Measurements from ENCODE around the gene TNFRSF11A. TPM values are rescaled to one million over a fixed set of nuclear protein-coding genes. Genes with fewer than 3 reads are reported as not detected.

The TNFRSF11A gene
- total RNA-seq, 1 experiment from 2014 or later, result 0.16 TPM

DNA sequence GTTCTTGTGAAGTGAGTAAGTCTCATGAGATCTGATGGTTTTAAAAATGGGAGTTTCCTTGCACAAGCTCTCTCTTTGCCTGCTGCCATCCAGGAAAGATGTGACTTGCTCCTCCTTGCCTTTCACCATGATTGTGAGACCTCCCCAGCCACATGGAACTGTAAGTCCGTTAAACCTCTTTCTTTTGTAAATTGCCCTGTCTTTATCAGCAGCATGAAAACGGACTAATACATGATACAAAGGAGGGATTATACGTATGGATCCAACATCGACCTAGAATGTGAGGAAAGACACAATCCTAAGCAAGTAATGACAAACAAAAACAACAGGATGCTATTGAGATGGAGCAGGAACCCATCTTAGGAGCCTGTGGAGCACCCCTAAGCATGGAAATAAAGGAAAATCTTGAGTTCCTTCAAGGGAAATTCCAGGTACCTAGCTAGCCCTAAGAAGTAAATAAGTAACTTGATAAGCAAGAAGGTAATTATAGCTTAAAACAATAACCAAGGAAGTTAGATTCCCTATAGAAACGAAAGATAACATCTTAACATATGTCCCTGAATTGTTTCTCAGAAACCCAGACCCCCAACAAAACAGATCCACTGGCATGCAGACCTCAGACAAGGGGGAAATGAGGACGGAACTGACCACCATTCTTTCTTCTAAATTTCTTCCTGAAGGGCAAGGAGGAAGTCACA lies 1.5 kb upstream of the TNFRSF11A start:
- ChIA-PET POLR2A (no interaction called here), CTCF (no interaction called here)
- Mint-ChIP-seq H3K36me3 (ENCODE audit: insufficient read depth, unreplicated experiment) (no peaks in the 10 kb centered on the region), H3K4me3 (ENCODE audit: unreplicated experiment) (no peak overlapping the region), H3K27me3 (ENCODE audit: insufficient read depth, unreplicated experiment) (peaks cover 4% of the 10 kb centered on the region), H3K9me3 (ENCODE audit: unreplicated experiment) (no peaks in the 10 kb centered on the region), H3K4me1 (ENCODE audit: low read depth, unreplicated experiment) (peaks cover 7% of the 10 kb centered on the region), H3K27ac (ENCODE audit: unreplicated experiment) (no peak overlapping the region)
- no peaks in the 10 kb centered on the region; the same call in 1 of the 2 replicates for H3K27me3 ChIP-seq (replicated peaks; ENCODE audit: control insufficient read depth, insufficient read depth, low read length)
- no peak for DNase-seq
- no peak overlapping the region for H3K4me3 ChIP-seq (ENCODE audit: low read depth, low read length)
- BruUV-seq (replicated peaks), result no TSS peak
- H3K4me1 ChIP-seq, result no peaks in the 10 kb centered on the region
- intact Hi-C loops (cut with micrococcal nuclease; ENCODE audit: unreplicated experiment), result no loop called here
- H3K9me3 ChIP-seq, result no peaks in the 10 kb centered on the region
- TF ChIP-seq CTCF (IDR thresholded peaks at IDR 0.05; ENCODE audit: insufficient read depth in 1 of 2, low read depth in 1 of 2, low read length in 1 of 2, severe bottlenecking in 1 of 2, unreplicated experiment in 1 of 2), result no peak
- no peaks in the 10 kb centered on the region for H3K36me3 ChIP-seq (ENCODE audit: control insufficient read depth, insufficient read depth, low read length)

GRCh38 chr18:62324181-62324828 lies 805 bp upstream of the TNFRSF11A start:
- CTCF ChIA-PET, result interaction anchor here (0.5 to 0.6 kb wide), 2 partner anchors 375 to 971 kb away, joined by 3 to 4 read pairs; no protein-coding TSS in a partner anchor
- BruUV-seq (replicated peaks), result no TSS peak
- peaks cover 4% of the 10 kb centered on the region for H3K27me3 Mint-ChIP-seq (ENCODE audit: insufficient read depth, unreplicated experiment)

More at GRCh38 chr18:62324181-62324828, 805 bp upstream of the TNFRSF11A start:
- POLR2A ChIA-PET, result no interaction called here
- intact Hi-C loops (cut with micrococcal nuclease; ENCODE audit: unreplicated experiment), result no loop called here
- H3K9me3 Mint-ChIP-seq (ENCODE audit: unreplicated experiment), result no peaks in the 10 kb centered on the region
- no peaks in the 10 kb centered on the region for H3K9me3 ChIP-seq
- no peak overlapping the region for H3K4me3 ChIP-seq (ENCODE audit: low read depth, low read length)
- H3K27me3 ChIP-seq (replicated peaks; ENCODE audit: control insufficient read depth, insufficient read depth, low read length), result no peaks in the 10 kb centered on the region; the same call in 1 of the 2 replicates
- peak overlapping the region; percentile 63 for H3K4me3 Mint-ChIP-seq (ENCODE audit: unreplicated experiment)
- H3K36me3 ChIP-seq (ENCODE audit: control insufficient read depth, insufficient read depth, low read length), result no peaks in the 10 kb centered on the region
- no peak overlapping the region for H3K27ac Mint-ChIP-seq (ENCODE audit: unreplicated experiment)
- DNase-seq, result no peak
- H3K4me1 ChIP-seq, result no peaks in the 10 kb centered on the region
- no peaks in the 10 kb centered on the region for H3K36me3 Mint-ChIP-seq (ENCODE audit: insufficient read depth, unreplicated experiment)
- H3K4me1 Mint-ChIP-seq (ENCODE audit: low read depth, unreplicated experiment), result peaks cover 7% of the 10 kb centered on the region
- TF ChIP-seq CTCF (IDR thresholded peaks at IDR 0.05; ENCODE audit: insufficient read depth in 1 of 2, low read depth in 1 of 2, low read length in 1 of 2, severe bottlenecking in 1 of 2, unreplicated experiment in 1 of 2), result no peak
